Smooth muscle cell (in vitro differentiated cells): ENCODE results near the gene GRAMD4. TPM values are rescaled to one million over a fixed set of nuclear protein-coding genes. Genes with fewer than 3 reads are reported as not detected.

Source experiments
- DNase-seq: peaks from one replicate; lab custom pipeline; 2025; ENCODE audit not compliant: unreplicated experiment; lab: John Stamatoyannopoulos, UW
- H2AFZ ChIP-seq: fragments of 200-600 bp; sonication (generic); 2 replicates; pipeline ENCODE4 v1.6.0; 2016; ENCODE audit warnings: antibody characterized with exemption, low read depth, mild to moderate bottlenecking
- H3F3A ChIP-seq: fragments of 200-600 bp; sonication (generic); 2 replicates; pipeline ENCODE4 v1.6.0; 2017; ENCODE audit warnings: antibody characterized with exemption, low read depth
- H3K27ac ChIP-seq: fragments of 200-600 bp; sonication (generic); 2 replicates; pipeline ENCODE4 v1.5.1; 2016; ENCODE audit warnings: low read depth, mild to moderate bottlenecking
- H3K27me3 ChIP-seq: fragments of 200-600 bp; sonication (generic); 2 replicates; pipeline ENCODE4 v1.6.1; 2016; ENCODE audit warnings: low read depth, mild to moderate bottlenecking
- H3K36me3 ChIP-seq: fragments of 200-600 bp; sonication (generic); 2 replicates; pipeline ENCODE4 v1.5.1; 2016; ENCODE audit warnings: low read depth
- H3K4me1 ChIP-seq: fragments of 200-600 bp; sonication (generic); 2 replicates; pipeline ENCODE4 v1.5.1; 2016; ENCODE audit warnings: low read depth
- H3K4me2 ChIP-seq: fragments of 200-600 bp; sonication (generic); 2 replicates; pipeline ENCODE4 v1.6.0; 2016; ENCODE audit warnings: mild to moderate bottlenecking
- H3K4me3 ChIP-seq: fragments of 200-600 bp; sonication (generic); 2 replicates; pipeline ENCODE4 v1.5.1; 2016; ENCODE audit warnings: mild to moderate bottlenecking
- H3K79me2 ChIP-seq: fragments of 200-600 bp; sonication (generic); 2 replicates; pipeline ENCODE4 v1.6.0; 2016; ENCODE audit warnings: low read depth, mild to moderate bottlenecking
- H3K9ac ChIP-seq: fragments of 200-600 bp; sonication (generic); 2 replicates; pipeline ENCODE4 v1.6.0; 2016; ENCODE audit warnings: low read depth
- H3K9me3 ChIP-seq: fragments of 200-600 bp; sonication (generic); replicated peaks from 2 replicates; pipeline ENCODE4 v1.5.1; 2016; ENCODE audit warnings: low read depth
- H4K20me1 ChIP-seq: fragments of 200-600 bp; sonication (generic); 2 replicates; pipeline ENCODE4 v1.6.0; 2016; ENCODE audit warnings: low read depth
- CTCF ChIP-seq: fragments of 200-600 bp; sonication (generic); IDR thresholded peaks from 2 replicates; pipeline ENCODE4 v1.5.1; 2017; ENCODE audit warnings: borderline replicate concordance, mild to moderate bottlenecking, antibody characterized with exemption; ENCODE audit not compliant: insufficient read depth, poor library complexity, severe bottlenecking
- WGBS: methylation state at CpG from one replicate; pipeline ENCODE4 v1.1.7; 2016; ENCODE audit warnings: low lambda C conversion rate; 5-methylcytosine and 5-hydroxymethylcytosine counted together
- polyA plus RNA-seq: library from polyadenylated mRNA; unstranded; fragments of >200 nt; fragmentation: Nextera tagmentation; extraction: Ambion mirVana; gene quantifications from 2 replicates; pipeline ENCODE4 v1.2.1, GENCODE V29; 2016
- total RNA-seq: library from RNA; depleted of rRNA; stranded (reverse); fragments of >200 nt; gene quantifications from 2 replicates; pipeline ENCODE4 v1.2.3, GENCODE V29; 2014

The GRAMD4 gene
- total and polyA plus RNA-seq, 2 experiments from 2014 or later = 14.5 to 16.6 TPM

- no peaks in the 10 kb centered on the region for H4K20me1 ChIP-seq
- no peak for TF ChIP-seq CTCF
- no peak for DNase-seq
- no peaks in the 10 kb centered on the region for H3K9me3 ChIP-seq
- H3K4me1 ChIP-seq = no peaks in the 10 kb centered on the region
- H3K9ac ChIP-seq = no peak overlapping the region
- H3K79me2 ChIP-seq = no peaks in the 10 kb centered on the region
- no peak overlapping the region for H3K4me2 ChIP-seq
- no peak overlapping the region for H3K4me3 ChIP-seq
- H3K27ac ChIP-seq = no peak overlapping the region
- WGBS = 94% methylated on average over 11 of the region's 11 CpGs
- no peaks in the 10 kb centered on the region for H3K36me3 ChIP-seq
- no peaks in the 10 kb centered on the region for H3K27me3 ChIP-seq
- no peak overlapping the region for H2AFZ ChIP-seq
- no peaks in the 10 kb centered on the region for H3F3A ChIP-seq
These were observed 54.7 kb downstream of the GRAMD4 start for GRCh38 chr22:46674906-46675305.

- Histone ChIP-seq H3K36me3 (no peaks in the 10 kb centered on the region), H3K79me2 (no peaks in the 10 kb centered on the region), H3K4me3 (no peak overlapping the region), H3K9me3 (no peaks in the 10 kb centered on the region), H3K27ac (no peak overlapping the region), H3K27me3 (no peaks in the 10 kb centered on the region), H3F3A (no peaks in the 10 kb centered on the region), H2AFZ (no peak overlapping the region), H3K4me1 (no peaks in the 10 kb centered on the region), H4K20me1 (no peaks in the 10 kb centered on the region), H3K4me2 (no peak overlapping the region), H3K9ac (no peak overlapping the region)
- DNase-seq = no peak
- WGBS = 96% methylated on average over 13 of the region's 13 CpGs
- no peak for TF ChIP-seq CTCF
These were observed 55.3 kb downstream of the GRAMD4 start for GRCh38 chr22:46675479-46675878.

GRCh38 chr22:46675938-46676337 is 55.8 kb downstream of the GRAMD4 start:
- Histone ChIP-seq H3K79me2 (no peaks in the 10 kb centered on the region), H3K4me3 (no peak overlapping the region), H3K4me1 (no peaks in the 10 kb centered on the region), H3K4me2 (no peak overlapping the region), H2AFZ (no peak overlapping the region), H3K27me3 (no peaks in the 10 kb centered on the region), H4K20me1 (no peaks in the 10 kb centered on the region), H3K9ac (no peak overlapping the region), H3K9me3 (no peaks in the 10 kb centered on the region), H3F3A (no peaks in the 10 kb centered on the region), H3K27ac (no peak overlapping the region), H3K36me3 (no peaks in the 10 kb centered on the region)
- no peak for DNase-seq
- TF ChIP-seq CTCF = no peak
- 95% methylated on average over 16 of the region's 16 CpGs for WGBS

- Histone ChIP-seq H3K4me2 (no peak overlapping the region), H3K9me3 (no peaks in the 10 kb centered on the region), H2AFZ (no peak overlapping the region), H3K4me3 (no peak overlapping the region), H4K20me1 (no peaks in the 10 kb centered on the region), H3K27me3 (no peaks in the 10 kb centered on the region), H3K4me1 (no peaks in the 10 kb centered on the region), H3F3A (no peaks in the 10 kb centered on the region), H3K9ac (no peak overlapping the region), H3K27ac (no peak overlapping the region), H3K36me3 (no peaks in the 10 kb centered on the region), H3K79me2 (no peaks in the 10 kb centered on the region)
- TF ChIP-seq CTCF = no peak
- 87% methylated on average over 15 of the region's 15 CpGs for WGBS
- no peak for DNase-seq
These were observed 56.3 kb downstream of the GRAMD4 start for GRCh38 chr22:46676479-46676878.
